NT2/D1 (cell line): ENCODE data around the gene CCDC59.

ENCODE experiments used
- YY1 ChIP-seq: IDR thresholded peaks from 2 replicates; pipeline ENCODE4 v1.6.1; 2011; ENCODE audit not compliant: insufficient read length, insufficient read depth
- ZNF274 ChIP-seq: IDR thresholded peaks from 2 replicates; pipeline ENCODE4 v1.6.1; 2011; ENCODE audit warnings: mild to moderate bottlenecking, low read depth, low read length

DNA sequence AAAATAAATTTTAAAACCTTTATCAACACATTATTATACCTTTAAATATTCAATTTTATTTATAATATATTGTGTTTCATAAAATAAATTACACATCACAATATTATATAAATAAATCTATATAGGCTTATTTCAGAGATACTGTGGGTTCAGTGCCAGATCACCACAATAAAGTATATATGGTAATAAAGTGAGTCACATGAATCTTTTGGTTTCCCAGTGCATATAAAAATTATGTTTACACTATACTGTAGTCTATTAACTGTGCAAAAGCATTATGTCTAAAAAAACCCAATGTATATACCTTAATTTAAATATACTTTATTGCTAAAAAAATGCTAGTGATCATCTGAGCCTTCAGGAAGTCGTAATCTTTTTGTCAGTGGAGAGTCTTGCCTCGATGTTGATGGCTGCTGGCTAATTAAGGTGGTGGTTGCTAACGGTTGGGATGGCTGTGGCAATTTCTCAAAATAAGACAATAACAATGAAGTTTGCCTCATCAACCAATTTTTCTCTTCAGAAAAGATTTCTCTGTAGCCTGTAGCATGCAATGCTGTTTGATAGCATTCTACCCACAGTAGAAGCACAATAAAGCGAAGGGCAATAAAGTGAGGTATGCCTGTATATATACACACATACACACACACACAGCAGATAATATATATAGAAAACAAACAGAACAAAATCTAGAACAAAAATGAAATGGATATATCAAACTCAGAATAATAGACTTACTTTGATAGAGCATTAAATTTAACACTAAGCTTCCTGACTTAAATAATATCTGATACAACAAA lies 32.4 kb downstream of the CCDC59 start:
- TF ChIP-seq ZNF274 (no peak), YY1 (no peak)
